Esophagus squamous epithelium (tissue), 5 donors: ENCODE results near the gene CLEC4F. TPM values are rescaled to one million over a fixed set of nuclear protein-coding genes. Genes with fewer than 3 reads are reported as not detected.

Source experiments
- DNase-seq: peaks from one replicate; lab custom pipeline; 2025; lab: John Stamatoyannopoulos, UW
- H3K27ac ChIP-seq, 4 donors: fragments of 200-600 bp; sonication (generic); one replicate each; pipeline ENCODE4 v1.5.1; 2016 to 2019; ENCODE audit warnings: mild to moderate bottlenecking in 1 of 4
- H3K27me3 ChIP-seq, 4 donors: fragments of 200-600 bp; sonication (generic); 1 replicate in 3 of 4; 2 replicates in 1 of 4; pipeline versions ENCODE4 v1.5.1 to v1.6.0; 2017 to 2021; ENCODE audit warnings: antibody characterized with exemption in 1 of 4
- H3K36me3 ChIP-seq, 3 donors: fragments of 200-600 bp; sonication (generic); one replicate each; pipeline ENCODE4 v1.5.1; 2016 to 2019
- H3K4me1 ChIP-seq, 3 donors: fragments of 200-600 bp; sonication (generic); one replicate each; pipeline ENCODE4 v1.5.1; 2017 to 2019
- H3K4me3 ChIP-seq, 4 donors: fragments of 200-600 bp; sonication (generic); 1 replicate in 3 of 4; 2 replicates in 1 of 4; pipeline ENCODE4 v1.5.1; 2016 to 2019; ENCODE audit warnings: mild to moderate bottlenecking in 2 of 4, moderate library complexity in 1 of 4
- H3K9me3 ChIP-seq, 3 donors: fragments of 200-600 bp; sonication (generic); one replicate each; pipeline ENCODE4 v1.5.1; 2016 to 2019
- POLR2A ChIP-seq, 4 donors: fragments of 450-650 bp; IDR thresholded peaks; one replicate each; pipeline ENCODE4 v1.6.1; 2017; ENCODE audit warnings: antibody characterized with exemption in 4 of 4, mild to moderate bottlenecking in 4 of 4, moderate library complexity in 3 of 4
- WGBS, 2 donors: methylation state at CpG; one replicate each; pipeline ENCODE4 v1.1.5; 2018; 5-methylcytosine and 5-hydroxymethylcytosine counted together
- intact Hi-C: fragments of 100-400 bp; cut with DNase I; formaldehyde crosslinking; loops from one replicate; pipeline ENCODE4 v1.15.0; 2022
- total RNA-seq, 4 donors: library from RNA; depleted of rRNA; stranded (reverse); fragments of >200 nt; gene quantifications; one replicate each; pipeline ENCODE4 v1.1.0, GENCODE V29; 2016
- TF ChIP-seq, protein P1 (sequence below), 6 experiments: fragments of 450-650 bp in 4 of 6; fragments of 200-600 bp in 2 of 6; sonication (generic) in 2 of 6; IDR thresholded peaks; one replicate each; pipeline ENCODE4 v1.5.1; 2016 to 2019; ENCODE audit warnings: antibody characterized with exemption in 6 of 6, mild to moderate bottlenecking in 4 of 6, moderate library complexity in 4 of 6
- donor health status: DM: yes; HTN: yes; CAD: no.

CLEC4F gene
- total RNA-seq, 4 donors from 2014 or later, result 0.15 TPM; not detected in 3

DNA sequence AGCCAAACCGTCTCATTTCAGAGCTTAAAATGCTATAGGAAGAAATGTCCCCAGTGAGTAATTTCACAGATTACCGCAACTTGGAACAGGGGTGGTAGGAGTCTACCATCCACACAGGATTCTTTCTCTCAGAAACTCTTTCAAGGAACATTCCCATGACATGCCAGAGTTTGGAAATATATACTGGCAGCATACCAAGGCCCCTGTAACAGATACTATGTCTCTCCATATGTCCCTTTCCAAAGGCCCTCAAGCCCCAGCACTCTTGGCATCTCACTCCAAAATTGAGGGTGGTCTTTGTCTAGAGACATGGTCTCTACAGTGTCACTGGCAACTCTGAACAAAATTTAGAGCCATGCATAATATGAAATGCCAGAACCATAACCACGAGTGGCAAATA is 40.9 kb downstream of the CLEC4F start:
- no peaks in the 10 kb centered on the region for H3K36me3 ChIP-seq
- no peaks in the 10 kb centered on the region for H3K9me3 ChIP-seq
- no peak for TF ChIP-seq POLR2A (IDR thresholded peaks at IDR 0.05)
- TF ChIP-seq, protein P1, sequence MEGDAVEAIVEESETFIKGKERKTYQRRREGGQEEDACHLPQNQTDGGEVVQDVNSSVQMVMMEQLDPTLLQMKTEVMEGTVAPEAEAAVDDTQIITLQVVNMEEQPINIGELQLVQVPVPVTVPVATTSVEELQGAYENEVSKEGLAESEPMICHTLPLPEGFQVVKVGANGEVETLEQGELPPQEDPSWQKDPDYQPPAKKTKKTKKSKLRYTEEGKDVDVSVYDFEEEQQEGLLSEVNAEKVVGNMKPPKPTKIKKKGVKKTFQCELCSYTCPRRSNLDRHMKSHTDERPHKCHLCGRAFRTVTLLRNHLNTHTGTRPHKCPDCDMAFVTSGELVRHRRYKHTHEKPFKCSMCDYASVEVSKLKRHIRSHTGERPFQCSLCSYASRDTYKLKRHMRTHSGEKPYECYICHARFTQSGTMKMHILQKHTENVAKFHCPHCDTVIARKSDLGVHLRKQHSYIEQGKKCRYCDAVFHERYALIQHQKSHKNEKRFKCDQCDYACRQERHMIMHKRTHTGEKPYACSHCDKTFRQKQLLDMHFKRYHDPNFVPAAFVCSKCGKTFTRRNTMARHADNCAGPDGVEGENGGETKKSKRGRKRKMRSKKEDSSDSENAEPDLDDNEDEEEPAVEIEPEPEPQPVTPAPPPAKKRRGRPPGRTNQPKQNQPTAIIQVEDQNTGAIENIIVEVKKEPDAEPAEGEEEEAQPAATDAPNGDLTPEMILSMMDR (IDR thresholded peaks at IDR 0.05), result no peak
- H3K27ac ChIP-seq, result no peak overlapping the region
- no peak overlapping the region for H3K4me3 ChIP-seq
- intact Hi-C loops, result no loop called here
- WGBS, 2 donors, result 82 to 86% methylated on average over 1 to 3 of the region's 3 CpGs
- peaks cover 0 to 5% (median 0%) of the 10 kb centered on the region in 3 donors for H3K4me1 ChIP-seq
- no peak for DNase-seq
- peaks cover 0 to 30% (median 0%) of the 10 kb centered on the region in 4 donors for H3K27me3 ChIP-seq

DNA sequence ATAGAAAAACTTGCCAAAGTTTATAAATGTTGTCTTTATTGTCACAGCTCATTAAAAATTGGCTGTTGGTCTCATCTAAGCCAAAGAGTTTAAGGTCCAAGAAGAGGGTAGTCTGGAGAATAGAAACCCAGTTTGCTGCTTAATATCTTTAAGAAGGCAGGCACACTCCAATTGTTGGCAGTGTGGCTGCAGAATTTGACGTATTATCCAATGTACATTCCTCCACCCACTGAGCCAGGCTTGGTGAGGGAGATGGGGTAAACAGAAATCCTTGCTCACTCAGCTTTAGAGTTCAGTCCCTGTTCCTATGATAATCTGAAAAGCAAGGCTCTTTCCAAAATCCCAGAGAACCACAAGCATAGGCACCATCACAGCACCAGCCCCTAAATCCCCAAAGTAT is 41.7 kb downstream of the CLEC4F start:
- DNase-seq, result no peak
- TF ChIP-seq, protein P1 (IDR thresholded peaks at IDR 0.05), result no peak
- no peak for TF ChIP-seq POLR2A (IDR thresholded peaks at IDR 0.05)
- peaks cover 0 to 5% (median 0%) of the 10 kb centered on the region in 3 donors for H3K4me1 ChIP-seq
- WGBS, 2 donors, result 50 to 67% methylated on average over 1 of the region's 1 CpG
- no peaks in the 10 kb centered on the region for H3K9me3 ChIP-seq
- H3K36me3 ChIP-seq, result no peaks in the 10 kb centered on the region
- no peak overlapping the region for H3K4me3 ChIP-seq
- H3K27me3 ChIP-seq, result peaks cover 0 to 39% (median 0%) of the 10 kb centered on the region in 4 donors
- intact Hi-C loops, result no loop called here
- no peak overlapping the region for H3K27ac ChIP-seq

DNA sequence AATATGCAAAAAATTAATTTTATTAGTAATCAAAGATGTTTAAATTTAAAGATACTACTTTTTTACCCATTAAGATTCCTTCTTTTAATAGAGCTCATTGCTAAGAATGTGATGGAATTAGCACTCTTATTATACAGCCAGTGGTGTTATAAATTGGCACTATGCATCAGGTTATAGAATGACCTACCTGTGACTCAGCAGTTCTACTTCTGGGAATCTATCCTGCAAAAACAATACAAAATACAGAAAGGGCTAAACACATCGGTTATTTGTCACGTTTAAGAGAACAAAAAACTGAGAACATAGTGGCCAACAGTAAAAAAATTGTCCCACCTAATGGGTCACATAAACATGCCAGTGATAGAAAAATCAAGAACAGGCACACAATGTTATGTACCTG is 42.9 kb downstream of the CLEC4F start:
- no peaks in the 10 kb centered on the region for H3K36me3 ChIP-seq
- peaks cover 0 to 5% (median 0%) of the 10 kb centered on the region in 3 donors for H3K4me1 ChIP-seq
- 15 to 21% methylated on average over 2 of the region's 2 CpGs for WGBS, 2 donors
- no peak for DNase-seq
- intact Hi-C loops, result no loop called here
- no peaks in the 10 kb centered on the region for H3K9me3 ChIP-seq
- H3K27ac ChIP-seq, result no peak overlapping the region
- H3K4me3 ChIP-seq, result no peak overlapping the region
- TF ChIP-seq, protein P1 (IDR thresholded peaks at IDR 0.05), result no peak
- no peak for TF ChIP-seq POLR2A (IDR thresholded peaks at IDR 0.05)
- peaks cover 0 to 51% (median 0%) of the 10 kb centered on the region in 4 donors for H3K27me3 ChIP-seq

DNA sequence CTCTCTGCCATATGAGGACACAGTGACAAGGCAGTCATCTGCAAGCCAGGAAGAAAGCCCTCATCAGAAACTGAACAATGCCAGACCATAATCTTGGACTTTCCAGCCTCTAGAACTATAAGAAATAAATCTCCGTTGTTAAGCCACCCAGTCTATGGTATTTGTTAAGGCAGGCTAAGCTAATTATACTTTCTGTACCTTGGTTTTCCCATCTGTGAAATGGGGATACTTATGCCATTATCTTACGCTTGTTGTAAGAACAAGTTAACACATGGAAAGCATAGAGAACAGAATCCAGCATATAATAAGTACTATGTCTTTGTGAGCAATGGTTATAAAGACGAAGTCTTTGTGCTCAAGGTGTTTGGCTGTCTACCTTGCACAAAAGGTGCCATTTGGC is 44.1 kb downstream of the CLEC4F start:
- DNase-seq, result no peak
- TF ChIP-seq, protein P1 (IDR thresholded peaks at IDR 0.05), result no peak
- TF ChIP-seq POLR2A (IDR thresholded peaks at IDR 0.05), result no peak
- no peaks in the 10 kb centered on the region for H3K9me3 ChIP-seq
- peaks cover 0 to 63% (median 0%) of the 10 kb centered on the region in 4 donors for H3K27me3 ChIP-seq
- no peaks in the 10 kb centered on the region for H3K36me3 ChIP-seq
- intact Hi-C loops, result no loop called here
- H3K4me1 ChIP-seq, result peaks cover 0 to 5% (median 0%) of the 10 kb centered on the region in 3 donors
- 83 to 91% methylated on average over 3 of the region's 3 CpGs for WGBS, 2 donors
- H3K4me3 ChIP-seq, result no peak overlapping the region
- H3K27ac ChIP-seq, result no peak overlapping the region

DNA sequence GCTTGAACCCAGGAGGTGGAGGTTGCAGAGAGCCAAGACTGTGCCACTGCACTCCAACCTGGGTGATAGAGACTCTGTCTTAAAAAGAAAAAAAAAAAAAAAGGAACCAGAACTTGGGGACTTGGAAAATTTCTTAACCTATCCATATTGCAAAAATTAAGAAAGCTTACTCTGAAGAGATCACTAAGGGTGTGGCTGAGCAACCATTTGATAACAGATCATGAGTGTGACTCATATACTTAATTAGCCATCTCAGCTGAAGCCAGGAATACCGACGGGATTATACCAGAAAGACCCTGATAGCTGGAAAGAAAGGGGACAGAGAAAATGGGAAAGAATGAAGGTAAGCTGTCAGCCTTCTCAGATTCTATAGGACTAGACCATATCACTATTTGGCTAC is 45.3 kb downstream of the CLEC4F start:
- H3K36me3 ChIP-seq, result no peaks in the 10 kb centered on the region
- H3K27ac ChIP-seq, result no peak overlapping the region
- H3K27me3 ChIP-seq, result peaks cover 0 to 69% (median 0%) of the 10 kb centered on the region in 4 donors
- no peak overlapping the region for H3K4me3 ChIP-seq
- no peaks in the 10 kb centered on the region for H3K9me3 ChIP-seq
- DNase-seq, result no peak
- H3K4me1 ChIP-seq, result peaks cover 0 to 5% (median 0%) of the 10 kb centered on the region in 3 donors
- intact Hi-C loops, result no loop called here
- TF ChIP-seq, protein P1 (IDR thresholded peaks at IDR 0.05), result no peak
- TF ChIP-seq POLR2A (IDR thresholded peaks at IDR 0.05), result no peak
- 25 to 28% methylated on average over 2 of the region's 2 CpGs for WGBS, 2 donors
